Endothelial cell of hepatic sinusoid (primary cell): Measurements from ENCODE around the gene PDCD6IP.
"Not testable (repeated sequence)": the region's sequence is repeated elsewhere in the genome, so short reads cannot be mapped to it uniquely, and the experiment has no call there.

Experiments used
- in situ Hi-C: cut with HindIII; loops from 2 replicates; pipeline ENCODE4 v1.10.0; 2017; ENCODE audit warnings: low sequenced_read_pairs

PDCD6IP gene

GRCh38 chr3:33798418-33799201, at the start of gene PDCD6IP:
Gene PDCD6IP, plus strand, starts transcription at chr3:33798630. Its CDS starts 99 bp downstream, at chr3:33798729.
- in situ Hi-C loops = loop anchor here (25.0 kb wide), 2 partner anchors 361 to 636 kb away; partner anchors contain the start of gene UBP1

DNA sequence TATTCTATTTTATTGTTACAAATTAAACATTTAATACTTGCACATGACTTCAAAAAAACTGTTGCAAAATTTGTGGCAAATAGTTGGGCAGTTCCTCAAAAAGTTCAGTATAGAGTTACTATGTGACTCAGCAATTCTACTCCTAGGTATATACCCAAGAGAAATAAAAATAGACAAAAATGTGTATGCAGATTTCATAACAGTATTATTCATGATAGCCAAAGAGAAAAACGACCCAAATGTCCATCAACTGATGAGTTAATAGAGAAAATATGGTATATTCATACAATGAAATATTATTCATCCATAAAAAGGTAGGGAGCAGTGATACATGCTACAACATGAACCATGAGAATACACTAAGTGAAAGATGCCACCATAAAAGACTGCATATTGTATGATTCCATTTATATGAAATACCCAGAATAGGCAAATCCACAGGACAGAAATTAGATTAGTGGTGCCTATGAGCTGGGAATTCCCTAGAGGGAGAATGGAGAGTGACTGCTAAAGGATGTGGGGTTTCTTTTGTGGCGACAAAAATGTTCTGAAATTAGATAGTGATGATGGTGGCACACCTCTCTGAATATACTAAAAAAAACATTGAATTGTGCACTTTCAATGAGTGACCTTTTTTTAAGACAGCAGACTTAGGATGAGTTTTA, 48.8 kb upstream of the PDCD6IP start:
- in situ Hi-C loops = no loop called here

GRCh38 chr3:33750211-33750548, 48.2 kb upstream of the PDCD6IP start:
- in situ Hi-C loops = no loop called here

DNA sequence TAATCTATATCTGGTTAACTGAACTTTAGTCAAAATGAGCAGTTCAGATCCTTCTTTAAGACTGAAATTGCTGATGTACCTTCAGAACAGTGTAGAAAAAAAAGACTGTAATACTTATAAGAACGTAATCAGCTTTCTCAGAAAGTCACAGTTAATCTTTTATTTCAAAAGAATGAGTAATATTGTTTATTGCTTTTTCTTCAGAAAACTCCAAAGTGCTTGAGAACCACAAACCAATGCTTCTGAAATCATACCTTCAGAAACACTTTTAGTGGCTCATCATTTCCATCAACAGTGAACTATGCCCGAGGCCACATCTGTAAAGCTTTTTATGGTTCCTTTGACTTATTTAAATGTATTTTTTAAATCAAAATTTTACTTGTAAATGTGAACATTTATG, 47.1 kb upstream of the PDCD6IP start:
- in situ Hi-C loops = no loop called here

GRCh38 chr3:33754391-33754790, 44.0 kb upstream of the PDCD6IP start:
- in situ Hi-C loops = not testable (repeated sequence)

GRCh38 chr3:33758281-33758680, 40.1 kb upstream of the PDCD6IP start:
- in situ Hi-C loops = no loop called here

DNA sequence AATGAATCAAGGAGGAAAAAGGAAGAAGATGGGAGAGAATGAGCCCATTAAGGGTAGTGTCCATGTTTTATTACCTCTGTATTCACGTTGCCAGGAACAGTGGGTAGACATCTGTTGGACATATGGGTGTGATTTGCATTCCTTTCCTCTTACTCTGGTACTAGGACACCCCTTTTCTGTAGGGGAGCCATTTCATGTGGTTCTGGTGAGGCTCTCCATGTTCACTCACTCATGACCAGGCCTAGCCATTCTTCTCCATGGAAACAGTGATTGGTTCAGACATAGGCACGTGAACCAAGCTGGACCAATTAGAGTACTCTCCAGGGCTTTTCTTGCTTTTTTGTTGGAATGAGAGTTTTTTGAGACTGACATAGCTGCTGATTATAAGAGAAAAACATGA, 39.6 kb upstream of the PDCD6IP start:
- in situ Hi-C loops = no loop called here

DNA sequence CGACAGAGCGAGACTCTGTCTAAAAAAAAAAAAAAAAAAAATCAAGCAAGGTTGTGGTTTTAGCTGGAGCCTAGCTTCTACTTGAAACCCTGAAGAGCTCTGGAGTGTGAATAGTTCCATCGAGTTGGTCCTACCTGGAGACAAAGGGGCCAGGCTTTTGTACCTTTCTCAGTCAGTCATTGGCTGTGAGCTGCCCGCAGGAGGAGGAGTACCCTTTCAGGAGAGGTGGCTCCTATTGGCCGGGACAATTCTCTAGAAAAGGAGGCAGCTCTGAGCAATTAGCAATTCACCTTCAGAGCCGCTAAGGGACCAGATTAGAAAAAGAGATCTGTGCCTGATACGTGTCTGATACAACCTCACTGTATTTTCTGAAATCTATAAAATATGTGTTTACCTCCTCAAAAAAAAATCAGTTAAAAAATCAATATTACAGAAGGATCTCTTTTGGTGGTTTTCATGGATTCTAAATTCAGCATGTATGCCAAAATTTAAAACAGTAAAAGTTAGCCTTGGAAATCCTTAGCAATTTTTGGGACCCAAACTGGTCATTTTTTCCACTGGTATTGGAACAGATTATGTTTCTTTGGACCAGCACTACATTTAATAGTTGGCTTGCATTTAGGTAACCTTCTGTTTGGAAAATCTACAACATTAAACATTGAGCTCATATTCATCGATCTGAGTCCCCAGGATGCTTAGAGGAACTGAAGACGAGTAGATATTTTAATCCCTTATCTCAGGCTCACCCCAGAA, 29.7 kb upstream of the PDCD6IP start:
- in situ Hi-C loops = no loop called here

- in situ Hi-C loops = no loop called here
These were observed 24.8 kb upstream of the PDCD6IP start for GRCh38 chr3:33773637-33774036.

GRCh38 chr3:33775363-33775762, 23.1 kb upstream of the PDCD6IP start:
- in situ Hi-C loops = loop anchor here (25.0 kb wide), 2 partner anchors 338 to 613 kb away; partner anchors contain the start of gene UBP1

DNA sequence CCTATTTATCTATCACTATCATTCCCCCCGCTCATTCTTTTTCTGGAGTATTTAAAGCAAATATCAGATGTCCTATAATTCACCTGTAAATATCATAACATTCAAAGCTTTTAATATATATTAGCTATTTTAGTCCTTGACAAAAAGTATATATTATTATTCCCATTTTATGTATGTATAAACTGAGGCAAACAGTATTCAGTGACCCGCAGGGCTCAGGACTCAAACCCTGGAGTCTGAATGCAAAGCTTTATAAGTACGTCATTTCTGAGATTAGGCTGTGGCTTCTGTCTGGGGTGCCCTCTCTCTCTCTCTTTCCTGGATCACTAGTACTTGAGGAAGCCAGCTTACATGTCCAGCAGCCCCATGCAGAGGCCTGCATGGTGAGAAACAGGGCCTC, 20.4 kb upstream of the PDCD6IP start:
- in situ Hi-C loops = loop anchor here (25.0 kb wide), 2 partner anchors 341 to 616 kb away; partner anchors contain the start of gene UBP1

- in situ Hi-C loops = loop anchor here (25.0 kb wide), 2 partner anchors 342 to 617 kb away; partner anchors contain the start of gene UBP1
These were observed 18.7 kb upstream of the PDCD6IP start for GRCh38 chr3:33779751-33780150.

GRCh38 chr3:33781413-33781812, 17.0 kb upstream of the PDCD6IP start:
- in situ Hi-C loops = loop anchor here (25.0 kb wide), 2 partner anchors 344 to 619 kb away; partner anchors contain the start of gene UBP1

GRCh38 chr3:33786565-33787327, 11.7 kb upstream of the PDCD6IP start:
- in situ Hi-C loops = loop anchor here (5.0 to 25.0 kb wide), 3 partner anchors 159 to 624 kb away; partner anchors contain the start of gene UBP1

DNA sequence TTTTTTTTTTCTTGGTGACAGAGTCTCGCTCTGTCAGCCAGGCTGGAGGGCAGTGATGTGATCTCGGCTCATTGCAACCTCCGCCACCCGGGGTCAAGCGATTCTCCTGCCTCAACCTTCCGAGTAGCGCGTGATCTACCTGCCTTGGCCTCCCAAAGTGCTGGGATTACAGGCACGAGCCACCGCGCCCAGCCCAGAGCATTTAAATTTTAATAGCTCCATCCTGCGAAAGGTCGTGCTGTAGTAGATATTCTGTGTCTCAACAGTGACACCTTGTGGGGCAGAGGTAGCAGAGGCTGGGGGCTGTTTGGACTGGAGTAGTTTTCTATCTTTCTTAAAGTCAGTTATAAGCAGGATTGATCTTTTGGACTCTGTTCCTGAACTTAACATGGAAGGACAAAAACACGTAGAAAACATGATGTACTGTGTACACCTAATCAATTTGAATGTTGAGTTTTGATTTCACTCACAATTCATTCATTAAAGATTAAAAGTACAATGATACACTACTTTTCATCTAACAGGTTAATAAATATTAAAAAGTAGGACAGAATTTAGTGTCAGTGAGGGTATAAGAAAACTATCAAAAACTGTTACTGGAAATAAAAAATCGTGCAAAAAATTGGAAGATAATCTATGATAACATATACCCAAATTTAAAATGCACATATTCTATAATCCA, 11.0 kb upstream of the PDCD6IP start:
- in situ Hi-C loops = loop anchor here (5.0 to 25.0 kb wide), 3 partner anchors 160 to 625 kb away; partner anchors contain the start of gene UBP1

- in situ Hi-C loops = loop anchor here (5.0 to 25.0 kb wide), 3 partner anchors 162 to 627 kb away; partner anchors contain the start of gene UBP1
These were observed 9.1 kb upstream of the PDCD6IP start for GRCh38 chr3:33789183-33789954.

DNA sequence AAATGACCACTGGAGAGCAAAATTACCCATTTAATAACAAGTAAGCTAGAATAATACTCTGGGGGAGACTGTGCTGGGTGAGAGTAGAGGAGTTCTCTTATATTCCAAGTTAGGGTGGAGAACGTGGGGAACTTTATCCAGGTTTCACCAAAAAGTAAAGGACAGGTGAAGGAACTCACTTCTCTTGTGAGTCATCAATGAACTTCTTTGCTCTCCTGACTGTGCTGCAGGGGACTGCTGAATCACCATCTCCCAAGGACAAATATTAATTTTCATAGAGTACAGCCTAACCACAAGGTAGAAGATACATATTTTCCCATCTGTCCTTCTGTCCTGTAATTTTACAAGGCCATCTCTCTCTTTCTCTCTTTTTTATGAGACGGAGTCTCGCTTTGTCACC, 8.3 kb upstream of the PDCD6IP start:
- in situ Hi-C loops = loop anchor here (25.0 kb wide), 2 partner anchors 353 to 628 kb away; partner anchors contain the start of gene UBP1

- in situ Hi-C loops = loop anchor here (25.0 kb wide), 2 partner anchors 354 to 629 kb away; partner anchors contain the start of gene UBP1
These were observed 6.8 kb upstream of the PDCD6IP start for GRCh38 chr3:33791477-33792166.
